ENCODE measurements around the gene CCDC88A. TPM values are rescaled to one million over a fixed set of nuclear protein-coding genes. Genes with fewer than 3 reads are reported as not detected.

The CCDC88A gene
- total RNA-seq, 1 experiment from 2014 or later: 60.8 TPM

GRCh38 chr2:55459714-55460274, 40.1 kb upstream of the CCDC88A start:
- no peak for TF ChIP-seq CTCF (IDR thresholded peaks at IDR 0.05; ENCODE audit: unreplicated experiment)
- no peak for DNase-seq (ENCODE audit: unreplicated experiment)
- Mint-ChIP-seq H3K9me3 (ENCODE audit: unreplicated experiment) (no peaks in the 10 kb centered on the region), H3K4me3 (ENCODE audit: unreplicated experiment) (no peak overlapping the region), H3K27me3 (ENCODE audit: insufficient read depth, unreplicated experiment) (no peaks in the 10 kb centered on the region), H3K36me3 (ENCODE audit: insufficient read depth, unreplicated experiment) (no peaks in the 10 kb centered on the region), H3K4me1 (ENCODE audit: insufficient read depth, unreplicated experiment) (no peaks in the 10 kb centered on the region), H3K27ac (ENCODE audit: low read depth, unreplicated experiment) (no peak overlapping the region)
- ChIA-PET CTCF (no interaction called here), POLR2A (interaction anchor here (0.6 to 0.7 kb wide), 2 partner anchors 12 to 192 kb away, joined by 3 to 5 read pairs; no protein-coding TSS in a partner anchor)
- BruUV-seq (replicated peaks): no TSS peak
- intact Hi-C loops (cut with micrococcal nuclease): no loop called here

GRCh38 chr2:55459279-55459678, 39.6 kb upstream of the CCDC88A start:
- Mint-ChIP-seq H3K36me3 (ENCODE audit: insufficient read depth, unreplicated experiment) (no peaks in the 10 kb centered on the region), H3K4me1 (ENCODE audit: insufficient read depth, unreplicated experiment) (no peaks in the 10 kb centered on the region), H3K9me3 (ENCODE audit: unreplicated experiment) (no peaks in the 10 kb centered on the region), H3K27ac (ENCODE audit: low read depth, unreplicated experiment) (no peak overlapping the region), H3K27me3 (ENCODE audit: insufficient read depth, unreplicated experiment) (no peaks in the 10 kb centered on the region), H3K4me3 (ENCODE audit: unreplicated experiment) (no peak overlapping the region)
- intact Hi-C loops (cut with micrococcal nuclease): no loop called here
- ChIA-PET CTCF (no interaction called here), POLR2A (interaction anchor here (0.7 kb wide), 1 partner anchor 13 kb away, joined by 5 read pairs; no protein-coding TSS in a partner anchor)
- BruUV-seq (replicated peaks): no TSS peak
- no peak for TF ChIP-seq CTCF (IDR thresholded peaks at IDR 0.05; ENCODE audit: unreplicated experiment)
- DNase-seq (ENCODE audit: unreplicated experiment): no peak

- ChIA-PET CTCF (no interaction called here), POLR2A (no interaction called here)
- no peaks in the 10 kb centered on the region for H3K36me3 Mint-ChIP-seq (ENCODE audit: insufficient read depth, unreplicated experiment)
- intact Hi-C loops (cut with micrococcal nuclease): no loop called here
- DNase-seq (ENCODE audit: unreplicated experiment): no peak
- no peaks in the 10 kb centered on the region for H3K4me1 Mint-ChIP-seq (ENCODE audit: insufficient read depth, unreplicated experiment)
- no peaks in the 10 kb centered on the region for H3K27me3 Mint-ChIP-seq (ENCODE audit: insufficient read depth, unreplicated experiment)
- no peak for TF ChIP-seq CTCF (IDR thresholded peaks at IDR 0.05; ENCODE audit: unreplicated experiment)
- no TSS peak for BruUV-seq (replicated peaks)
- no peaks in the 10 kb centered on the region for H3K9me3 Mint-ChIP-seq (ENCODE audit: unreplicated experiment)
- H3K4me3 Mint-ChIP-seq (ENCODE audit: unreplicated experiment): no peak overlapping the region
- H3K27ac Mint-ChIP-seq (ENCODE audit: low read depth, unreplicated experiment): no peak overlapping the region
Measured at GRCh38 chr2:55454121-55454520, 34.5 kb upstream of the CCDC88A start.

GRCh38 chr2:55452879-55453278, 33.2 kb upstream of the CCDC88A start:
- intact Hi-C loops (cut with micrococcal nuclease): no loop called here
- Mint-ChIP-seq H3K4me1 (ENCODE audit: insufficient read depth, unreplicated experiment) (no peaks in the 10 kb centered on the region), H3K27ac (ENCODE audit: low read depth, unreplicated experiment) (no peak overlapping the region), H3K27me3 (ENCODE audit: insufficient read depth, unreplicated experiment) (no peaks in the 10 kb centered on the region), H3K4me3 (ENCODE audit: unreplicated experiment) (no peak overlapping the region), H3K9me3 (ENCODE audit: unreplicated experiment) (no peaks in the 10 kb centered on the region), H3K36me3 (ENCODE audit: insufficient read depth, unreplicated experiment) (no peaks in the 10 kb centered on the region)
- ChIA-PET POLR2A (no interaction called here), CTCF (no interaction called here)
- no TSS peak for BruUV-seq (replicated peaks)
- no peak for DNase-seq (ENCODE audit: unreplicated experiment)
- no peak for TF ChIP-seq CTCF (IDR thresholded peaks at IDR 0.05; ENCODE audit: unreplicated experiment)

Data from MCF 10A (cell line).